ENCODE results near the gene CTIF.
"Not testable (repeated sequence)": the region's sequence is repeated elsewhere in the genome, so short reads cannot be mapped to it uniquely, and the experiment has no call there.

The CTIF gene

DNA sequence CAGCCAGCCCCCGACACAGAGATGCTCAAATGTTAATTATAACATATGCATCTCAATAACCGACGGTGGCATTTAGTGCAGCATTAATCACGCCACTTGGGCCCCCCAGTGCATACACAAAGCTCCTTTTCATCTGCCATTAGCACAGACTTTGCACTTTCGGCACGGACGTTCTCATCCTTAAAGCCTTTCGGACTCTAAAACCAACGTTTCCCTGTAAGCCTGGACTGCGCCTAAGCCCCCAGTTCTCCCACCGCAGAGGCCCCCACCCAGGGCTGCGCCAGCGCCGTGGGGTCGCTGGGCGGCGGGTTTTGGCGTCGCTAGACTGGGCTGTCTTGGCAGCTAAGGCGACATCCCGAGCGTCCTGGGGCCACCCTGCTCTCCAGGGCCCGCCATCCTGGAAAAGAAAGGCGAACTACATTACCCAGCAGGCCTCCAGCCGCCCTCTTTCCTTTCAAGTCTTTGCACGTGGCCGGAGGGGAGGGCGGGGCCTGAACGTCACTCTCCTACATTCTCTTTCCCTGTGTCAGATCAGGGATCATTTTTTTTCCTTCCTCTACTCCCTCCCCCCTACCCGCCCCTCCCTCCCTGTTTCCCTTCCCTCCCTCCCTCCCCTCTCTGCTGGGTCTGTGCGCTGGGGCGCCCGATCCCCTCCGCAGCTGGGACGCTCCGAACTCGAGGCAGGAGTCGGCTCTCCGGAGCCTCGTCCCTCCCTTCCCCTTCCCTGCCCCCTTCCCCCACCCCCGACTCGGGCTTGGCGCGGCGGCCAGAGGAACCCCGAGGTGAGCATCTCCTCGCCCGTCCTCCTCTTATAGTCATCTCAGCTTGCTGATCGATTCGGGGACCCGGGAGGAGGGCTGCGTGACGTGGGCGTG lies at the start of gene CTIF:
TSS of gene CTIF (plus strand) at position 501 of the 875 bp plus-strand sequence. CDS start 80,535 bp downstream, outside the sequence.
- FAIRE-seq: no peak
- peak; percentile 88 for DNase-seq (ENCODE audit: insufficient read length, low spot score)

DNA sequence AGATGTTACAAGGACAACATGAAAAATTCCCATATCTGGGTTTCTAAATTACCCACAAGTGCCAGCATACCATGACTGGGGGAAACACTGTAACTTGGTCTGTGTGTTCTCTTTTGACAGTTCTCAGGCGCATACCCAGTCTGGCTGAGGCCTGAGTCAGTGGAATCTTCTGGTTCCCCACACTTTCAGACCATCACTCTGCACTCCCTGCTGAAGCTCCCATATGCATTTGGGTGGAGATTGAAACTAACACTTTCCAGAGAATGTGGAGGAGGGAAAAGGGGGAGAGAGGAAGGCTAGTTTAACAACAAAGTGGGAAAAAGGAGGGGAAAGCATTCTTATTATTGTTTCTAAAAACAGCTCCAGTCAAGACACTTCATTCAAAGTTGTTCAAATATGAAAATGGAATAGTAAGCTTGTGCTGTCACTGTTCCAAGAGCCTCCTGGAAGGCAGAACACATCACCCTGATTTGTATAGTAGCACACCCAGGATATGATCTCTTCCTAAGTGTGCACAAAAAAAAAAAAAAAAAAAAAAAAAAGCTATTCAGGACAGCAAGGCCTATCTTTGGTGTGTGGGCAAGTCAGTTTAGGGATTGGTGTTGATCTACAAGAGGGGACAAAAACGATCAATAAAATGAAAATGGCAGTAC lies 48.1 kb upstream of the CTIF start:
- FAIRE-seq (no peak), DNase-seq (ENCODE audit: insufficient read length, low spot score) (no peak)

GRCh38 chr18:48492880-48493279 lies 46.0 kb upstream of the CTIF start:
- DNase-seq (ENCODE audit: insufficient read length, low spot score) (no peak), FAIRE-seq (no peak)

DNA sequence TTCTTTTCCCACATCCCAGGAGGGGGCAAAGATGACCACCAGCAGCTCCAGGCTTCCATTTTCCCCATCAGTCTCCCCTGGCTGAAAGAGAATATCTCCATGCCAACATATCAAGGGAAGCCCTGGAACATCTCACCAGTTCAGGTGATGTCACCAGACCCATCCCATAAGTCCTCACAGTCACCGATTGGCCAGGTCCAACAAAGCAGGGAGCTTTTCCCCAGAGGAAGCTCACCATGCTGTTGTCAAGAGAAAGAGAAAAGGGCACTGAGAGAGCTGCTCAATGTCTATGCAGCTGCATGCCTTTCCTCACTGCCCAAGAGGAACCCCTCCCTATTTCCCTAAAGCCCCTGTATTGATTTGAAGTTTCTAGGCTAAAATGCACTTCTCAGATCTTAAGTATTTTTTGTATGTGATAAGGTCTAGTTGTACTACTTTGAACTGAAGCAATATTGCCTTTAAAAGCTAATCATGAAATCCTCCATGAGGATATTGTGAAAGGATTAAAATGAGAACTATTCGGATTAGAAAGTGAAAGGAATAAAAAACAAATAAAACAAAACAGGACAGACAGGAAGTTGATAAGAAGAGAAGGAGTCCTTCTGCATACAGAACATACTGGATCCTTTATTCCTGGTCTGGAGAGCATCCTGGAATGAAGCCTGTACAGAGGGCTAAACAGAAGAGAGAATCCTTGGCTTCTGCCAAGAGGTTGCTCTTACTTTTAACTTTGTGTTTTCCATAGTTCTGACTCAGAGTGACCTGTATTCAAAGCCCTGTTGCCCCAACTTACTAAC lies 45.2 kb upstream of the CTIF start:
- no peak for DNase-seq (ENCODE audit: insufficient read length, low spot score)

DNA sequence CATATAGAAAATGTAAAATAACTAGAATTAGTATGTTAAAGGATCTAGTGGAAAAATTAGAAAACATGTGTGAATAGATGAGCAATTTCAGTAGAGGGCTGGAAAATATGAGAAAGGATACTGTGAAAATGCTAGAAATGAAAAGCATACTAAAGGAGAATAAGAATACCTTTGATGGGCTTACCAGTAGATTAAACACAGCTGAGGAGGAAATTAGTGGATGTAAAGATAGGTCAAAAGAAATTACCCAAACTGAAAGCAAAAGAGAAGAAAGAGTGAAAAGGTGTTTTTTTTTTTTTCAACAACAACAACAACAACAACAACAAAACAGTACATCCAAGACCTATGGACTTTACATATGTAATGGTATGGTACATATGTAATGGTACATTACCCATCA lies 41.0 kb upstream of the CTIF start:
- FAIRE-seq (no peak), DNase-seq (ENCODE audit: insufficient read length, low spot score) (no peak)

More for the DNA sequence above, 45.2 kb upstream of the CTIF start:
- FAIRE-seq: no peak

- FAIRE-seq: no peak
Observed at GRCh38 chr18:48500517-48500916, 38.3 kb upstream of the CTIF start.

DNA sequence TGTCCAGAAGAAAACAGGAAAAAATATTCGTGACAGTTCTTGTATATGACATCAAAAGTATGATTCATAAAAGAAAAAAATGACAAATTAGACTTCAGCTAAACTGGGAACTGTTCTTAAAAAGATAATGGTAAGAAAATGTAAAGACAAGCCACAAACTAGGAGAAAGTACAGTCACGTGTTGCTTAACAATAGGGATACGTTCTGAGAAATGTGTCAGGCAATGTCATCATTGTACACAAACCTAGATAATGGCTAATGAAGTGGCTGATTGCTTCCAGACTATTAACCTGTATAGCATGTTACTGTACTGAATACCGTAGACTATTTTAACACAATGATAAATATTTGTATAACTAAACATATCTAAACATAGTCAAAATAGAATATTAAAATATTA lies 35.9 kb upstream of the CTIF start:
- FAIRE-seq: no peak
- no peak for DNase-seq (ENCODE audit: insufficient read length, low spot score)

More at GRCh38 chr18:48500517-48500916, 38.3 kb upstream of the CTIF start:
- no peak for DNase-seq (ENCODE audit: insufficient read length, low spot score)

DNA sequence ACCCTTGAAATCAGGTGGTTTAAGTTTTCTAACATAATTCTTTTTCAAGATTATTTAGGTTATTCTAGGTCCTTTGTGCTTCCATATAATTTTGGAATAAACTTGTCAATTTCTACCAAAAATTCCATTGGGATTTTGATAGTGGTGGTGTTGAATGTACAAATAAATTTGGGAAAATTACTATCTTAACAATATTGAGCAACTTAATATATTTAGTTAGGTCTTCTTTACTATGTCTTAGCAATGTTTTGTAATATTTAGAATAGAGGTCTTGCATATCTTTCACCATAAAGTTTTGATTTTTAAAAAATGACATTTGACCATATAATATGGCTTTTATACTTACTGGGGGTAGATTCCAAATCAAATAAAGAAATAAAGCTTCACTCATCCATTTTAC lies 34.0 kb upstream of the CTIF start:
- FAIRE-seq (no peak), DNase-seq (ENCODE audit: insufficient read length, low spot score) (no peak)

GRCh38 chr18:48506983-48507568 lies 31.8 kb upstream of the CTIF start:
- not testable (repeated sequence) for DNase-seq (ENCODE audit: insufficient read length, low spot score); FAIRE-seq

GRCh38 chr18:48512498-48512897 lies 26.3 kb upstream of the CTIF start:
- DNase-seq (ENCODE audit: insufficient read length, low spot score); FAIRE-seq: not testable (repeated sequence)

DNA sequence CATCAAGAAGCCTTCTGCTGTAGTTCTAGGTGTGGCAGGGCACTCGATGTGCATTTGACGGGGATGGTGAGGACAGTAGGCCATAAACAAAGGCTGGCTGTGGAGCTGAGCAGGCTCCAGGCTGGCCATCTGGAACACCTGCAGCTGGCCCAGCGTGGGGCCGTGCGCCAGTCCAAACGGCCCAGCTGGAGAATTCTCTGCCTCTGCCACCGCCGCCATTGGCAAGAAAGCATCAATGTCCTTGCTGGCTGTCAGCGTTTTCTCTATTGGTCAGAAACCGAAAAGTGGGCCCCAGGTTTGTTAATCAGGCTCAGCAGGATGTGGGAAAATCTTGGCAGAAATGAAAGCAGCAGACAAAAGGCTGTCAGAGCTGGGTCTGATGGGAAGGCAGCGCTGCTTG lies 24.0 kb upstream of the CTIF start:
- DNase-seq (ENCODE audit: insufficient read length, low spot score) (no peak), FAIRE-seq (no peak)

DNA sequence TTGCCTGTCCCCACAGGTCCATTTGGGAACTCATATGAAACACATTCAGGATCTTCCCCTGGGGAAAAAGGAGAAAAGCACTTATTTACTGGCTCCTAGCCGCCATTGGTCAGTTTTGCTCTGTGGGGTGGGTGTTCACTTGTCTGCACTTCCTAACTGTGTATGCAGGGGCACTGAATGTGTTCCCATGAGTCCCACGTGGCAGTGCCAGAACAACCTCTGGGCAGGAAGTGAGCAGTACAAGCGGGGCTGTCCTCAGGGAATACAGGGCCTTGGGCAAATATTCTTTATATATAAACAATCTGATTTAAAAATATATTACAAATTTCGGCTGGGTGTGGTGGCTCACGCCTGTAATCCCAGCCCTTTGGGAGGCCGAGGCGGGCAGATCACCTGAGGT lies 21.8 kb upstream of the CTIF start:
- FAIRE-seq (no peak), DNase-seq (ENCODE audit: insufficient read length, low spot score) (no peak)

GRCh38 chr18:48519431-48520100 lies 19.3 kb upstream of the CTIF start:
- FAIRE-seq: no peak

DNA sequence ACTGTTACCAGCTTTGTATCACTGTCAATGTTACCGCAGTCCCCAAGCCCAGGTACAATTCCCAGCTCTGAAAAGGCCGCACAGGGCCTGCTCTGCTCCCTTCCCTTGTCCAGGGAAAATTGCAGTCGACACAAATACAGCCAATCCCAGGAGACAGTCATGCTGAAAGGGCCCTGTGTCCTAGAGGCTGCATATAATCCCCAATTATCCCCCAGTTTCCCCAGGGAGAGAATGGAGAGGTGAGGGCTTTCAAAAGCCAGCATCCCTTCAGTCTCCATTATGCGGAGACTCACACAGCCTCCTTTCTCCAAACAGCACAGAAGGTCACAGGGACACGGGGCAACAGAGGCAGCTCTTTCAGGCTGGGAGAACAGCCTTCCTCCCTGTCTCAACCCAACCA lies 17.1 kb upstream of the CTIF start:
- DNase-seq (ENCODE audit: insufficient read length, low spot score): no peak
- no peak for FAIRE-seq

More at GRCh38 chr18:48519431-48520100, 19.3 kb upstream of the CTIF start:
- DNase-seq (ENCODE audit: insufficient read length, low spot score): no peak

DNA sequence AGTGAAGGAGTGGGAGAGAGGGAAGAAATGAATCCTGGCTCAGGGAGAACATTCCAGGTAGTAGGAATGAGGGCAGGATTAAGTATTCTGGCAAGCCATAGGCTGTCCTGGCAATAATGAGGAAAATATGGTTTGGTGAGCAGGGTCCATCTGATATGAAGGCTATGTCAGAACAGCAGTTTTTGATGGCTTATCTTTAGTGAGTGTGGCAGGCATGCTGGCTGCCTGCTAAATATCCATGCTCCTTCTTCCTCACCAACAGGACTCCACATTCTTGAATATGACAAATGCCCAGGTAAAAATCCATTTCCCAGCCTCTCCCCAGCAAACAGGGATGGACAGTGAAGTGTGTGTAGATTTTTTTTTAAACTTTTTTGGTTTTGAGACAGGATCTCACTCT lies 13.2 kb upstream of the CTIF start:
- no peak for FAIRE-seq

GRCh38 chr18:48527461-48527860 lies 11.4 kb upstream of the CTIF start:
- DNase-seq (ENCODE audit: insufficient read length, low spot score): no peak
- FAIRE-seq: no peak

More for the DNA sequence above, 13.2 kb upstream of the CTIF start:
- no peak for DNase-seq (ENCODE audit: insufficient read length, low spot score)

- no peak for FAIRE-seq
- DNase-seq (ENCODE audit: insufficient read length, low spot score): no peak
Observed at GRCh38 chr18:48528861-48529260, 10.0 kb upstream of the CTIF start.

GRCh38 chr18:48529796-48530195 lies 9.0 kb upstream of the CTIF start:
- peak; percentile 43 for DNase-seq (ENCODE audit: insufficient read length, low spot score)
- no peak for FAIRE-seq

GRCh38 chr18:48530399-48531081 lies 8.3 kb upstream of the CTIF start:
- FAIRE-seq: no peak
- no peak for DNase-seq (ENCODE audit: insufficient read length, low spot score)

DNA sequence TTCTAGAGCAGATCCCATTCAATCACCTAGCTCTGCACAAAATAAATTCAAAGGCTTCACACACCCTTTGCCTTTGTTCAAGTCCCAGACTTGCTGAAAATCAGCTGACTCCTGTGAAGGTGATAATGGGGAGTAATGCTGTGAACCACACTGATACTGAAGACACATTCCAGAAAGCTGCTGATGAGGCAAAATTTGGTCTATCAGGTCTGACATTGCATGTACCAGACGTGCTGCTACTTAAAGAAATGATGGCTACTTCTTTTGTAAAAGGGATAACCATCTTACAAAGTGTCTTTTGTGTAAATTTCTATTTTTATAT lies 7.8 kb upstream of the CTIF start:
- DNase-seq (ENCODE audit: insufficient read length, low spot score) (no peak), FAIRE-seq (no peak)

All from HTR-8/SVneo (cell line).